Measurements from ENCODE around the gene COX18. TPM values are rescaled to one million over a fixed set of nuclear protein-coding genes. Genes with fewer than 3 reads are reported as not detected.

Gene COX18
- total RNA-seq: 10 to 100 TPM; 11.1 to 18.4 (median 14.0) TPM
- 1 to 10 TPM; 6.9 to 9.7 TPM for polyA plus RNA-seq
- 24.4 reads per million, percentile 55 among the genes with 10 or more reads in this experiment for total RNA-seq

DNA sequence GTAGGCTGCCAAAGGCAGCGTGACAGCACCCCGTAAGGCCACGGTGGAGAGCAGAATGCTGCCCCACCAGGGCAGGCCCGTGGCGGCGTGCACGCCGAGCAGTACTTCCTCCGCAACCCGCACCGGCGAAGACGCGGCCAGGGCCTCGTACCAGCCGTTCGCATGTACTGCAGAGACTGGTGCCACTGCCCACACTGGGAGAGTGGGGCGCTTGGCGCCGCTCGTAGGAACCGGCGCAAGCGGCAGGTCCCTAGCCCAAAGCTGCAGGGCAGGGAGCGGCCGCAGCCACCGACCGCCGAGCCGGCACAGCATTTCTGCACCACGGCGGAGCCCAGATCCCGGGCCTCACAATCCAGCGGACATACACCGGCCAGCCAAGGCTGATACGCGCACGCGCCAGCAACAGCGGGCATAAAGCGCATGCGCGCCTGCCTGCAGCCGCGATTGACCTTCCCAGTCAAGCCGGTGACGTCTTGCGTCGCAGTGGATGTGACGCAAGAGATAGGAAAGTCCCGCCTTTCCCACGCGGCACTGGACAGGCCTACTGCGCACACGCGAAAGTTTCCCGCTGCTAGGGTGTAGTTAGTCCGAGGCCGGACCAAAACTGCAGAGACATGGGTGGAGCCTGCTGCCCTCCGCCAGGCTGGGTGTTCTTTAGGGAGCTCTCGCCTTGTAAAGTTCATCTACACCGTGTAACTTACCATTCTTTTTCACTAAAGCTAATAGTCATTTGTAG is at the start of gene COX18:
TSS of gene COX18 (minus strand) at position 379 of the 736 bp plus-strand sequence. CDS start at position 312, 67 bp downstream.
- peaks cover 1 to 8% (median 5%) of the 10 kb centered on the region in 5 donors for H3K36me3 Mint-ChIP-seq
- Histone ChIP-seq H3K27me3 (ENCODE audit: control insufficient read depth in 2 of 2, insufficient read depth in 2 of 2, low read length in 2 of 2) (no peaks in the 10 kb centered on the region), H3K36me3 (ENCODE audit: control insufficient read depth in 2 of 3, insufficient read depth in 3 of 3, low read length in 3 of 3) (peaks cover 0 to 5% (median 2%) of the 10 kb centered on the region in 3 experiments), H3K9me3 (ENCODE audit: control insufficient read depth in 2 of 3, low read length in 3 of 3) (no peaks in the 10 kb centered on the region), H3K4me3 (ENCODE audit: low read length) (peak within 1 kb of the TSS; percentile 79), H3K4me1 (ENCODE audit: control insufficient read depth in 2 of 2, insufficient read depth in 2 of 2, low read length in 2 of 2) (peaks cover 25 to 29% of the 10 kb centered on the region in 2 donors), H3K27ac (ENCODE audit: low read depth, low read length) (peak within 1 kb of the TSS; percentile 98)
- H3K27ac Mint-ChIP-seq: peak within 1 kb of the TSS; percentile 93 to 99 (median 98)
- H3K9me3 Mint-ChIP-seq: peaks cover 0 to 5% (median 0%) of the 10 kb centered on the region in 11 donors
- H3K4me3 Mint-ChIP-seq: peak within 1 kb of the TSS; percentile 86 to 97 (median 90)
- ChIA-PET POLR2A (interaction anchor here (0.7 to 7.4 kb wide), 5 partner anchors 19 to 189 kb away, joined by 3 to 84 read pairs (median 6); partner anchors contain the start of gene ANKRD17), CTCF (interaction anchor here (0.6 kb wide), 2 partner anchors 8 to 40 kb away, joined by 3 to 4 read pairs; no protein-coding TSS in a partner anchor)
- intact Hi-C loops (cut with micrococcal nuclease): loop anchor here (1.0 to 5.0 kb wide), 6 partner anchors 17 to 1089 kb away; partner anchors contain the start of gene MTHFD2L (in 2 of the 2)
- peak; percentile 87 for ATAC-seq
- H3K27me3 Mint-ChIP-seq: no peaks in the 10 kb centered on the region
- peaks cover 24 to 46% (median 39%) of the 10 kb centered on the region in 7 donors for H3K4me1 Mint-ChIP-seq
- DNase-seq: peak; percentile 90 to 93 (median 91)

DNA sequence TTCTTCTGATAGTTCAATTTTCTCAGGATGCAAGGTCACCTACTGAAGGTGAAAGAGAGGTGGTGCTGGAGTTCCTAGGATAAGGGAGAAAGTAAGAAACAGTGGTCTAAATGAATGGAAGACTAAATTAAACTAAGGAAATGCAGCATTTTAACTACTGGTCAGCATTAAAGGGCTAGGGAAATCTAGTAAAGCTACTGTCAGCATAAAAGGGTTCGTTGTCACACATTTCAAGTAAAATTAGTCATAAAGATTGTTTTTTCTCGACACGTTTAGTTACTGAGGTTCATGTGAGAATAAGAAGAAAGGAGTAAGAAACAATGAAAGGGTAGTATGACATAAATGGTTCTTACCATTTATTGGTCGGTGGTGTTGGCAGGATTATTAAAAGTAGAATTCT is 40.0 kb upstream of the COX18 start:
- H3K9me3 ChIP-seq (ENCODE audit: control insufficient read depth in 2 of 3, low read length in 3 of 3): no peaks in the 10 kb centered on the region
- ATAC-seq: no peak
- no peak for DNase-seq
- H3K27ac ChIP-seq (ENCODE audit: low read depth, low read length): no peak overlapping the region
- peaks cover 0 to 41% (median 5%) of the 10 kb centered on the region in 3 experiments for H3K36me3 ChIP-seq (ENCODE audit: control insufficient read depth in 2 of 3, insufficient read depth in 3 of 3, low read length in 3 of 3)
- H3K27me3 ChIP-seq (ENCODE audit: control insufficient read depth in 2 of 2, insufficient read depth in 2 of 2, low read length in 2 of 2): no peaks in the 10 kb centered on the region
- H3K4me1 Mint-ChIP-seq: peaks cover 0 to 9% (median 0%) of the 10 kb centered on the region in 7 donors
- no peaks in the 10 kb centered on the region for H3K4me1 ChIP-seq (ENCODE audit: control insufficient read depth in 2 of 2, insufficient read depth in 2 of 2, low read length in 2 of 2)
- H3K9me3 Mint-ChIP-seq: no peaks in the 10 kb centered on the region
- H3K4me3 Mint-ChIP-seq: no peak overlapping the region
- POLR2A ChIA-PET: no interaction called here
- H3K36me3 Mint-ChIP-seq: peaks cover 0 to 33% (median 11%) of the 10 kb centered on the region in 5 donors
- CTCF ChIA-PET: no interaction called here
- H3K4me3 ChIP-seq (ENCODE audit: low read length): no peak overlapping the region
- no peaks in the 10 kb centered on the region for H3K27me3 Mint-ChIP-seq
- intact Hi-C loops (cut with micrococcal nuclease): loop anchor here in 1 of 2 donors (5.0 kb wide), 1 partner anchor 33 kb away; no protein-coding TSS in a partner anchor
- H3K27ac Mint-ChIP-seq: no peak overlapping the region

GRCh38 chr4:73104695-73105094 is 35.2 kb upstream of the COX18 start:
- H3K36me3 Mint-ChIP-seq: peaks cover 4 to 27% (median 10%) of the 10 kb centered on the region in 5 donors
- Histone ChIP-seq H3K36me3 (ENCODE audit: control insufficient read depth in 2 of 3, insufficient read depth in 3 of 3, low read length in 3 of 3) (peaks cover 0 to 49% (median 3%) of the 10 kb centered on the region in 3 experiments), H3K27me3 (ENCODE audit: control insufficient read depth in 2 of 2, insufficient read depth in 2 of 2, low read length in 2 of 2) (no peaks in the 10 kb centered on the region), H3K4me3 (ENCODE audit: low read length) (no peak overlapping the region), H3K9me3 (ENCODE audit: control insufficient read depth in 2 of 3, low read length in 3 of 3) (no peaks in the 10 kb centered on the region), H3K27ac (ENCODE audit: low read depth, low read length) (no peak overlapping the region), H3K4me1 (ENCODE audit: control insufficient read depth in 2 of 2, insufficient read depth in 2 of 2, low read length in 2 of 2) (no peaks in the 10 kb centered on the region)
- CTCF ChIA-PET: no interaction called here
- H3K27ac Mint-ChIP-seq: no peak overlapping the region
- H3K9me3 Mint-ChIP-seq: no peaks in the 10 kb centered on the region
- ATAC-seq: no peak
- POLR2A ChIA-PET: interaction anchor here (1.0 kb wide), 1 partner anchor 106 kb away, joined by 7 read pairs; no protein-coding TSS in a partner anchor
- no peak overlapping the region for H3K4me3 Mint-ChIP-seq
- peaks cover 0 to 13% (median 1%) of the 10 kb centered on the region in 7 donors for H3K4me1 Mint-ChIP-seq
- DNase-seq: no peak
- intact Hi-C loops (cut with micrococcal nuclease): loop anchor here in 1 of 2 donors (5.0 kb wide), 1 partner anchor 38 kb away; no protein-coding TSS in a partner anchor
- no peaks in the 10 kb centered on the region for H3K27me3 Mint-ChIP-seq

DNA sequence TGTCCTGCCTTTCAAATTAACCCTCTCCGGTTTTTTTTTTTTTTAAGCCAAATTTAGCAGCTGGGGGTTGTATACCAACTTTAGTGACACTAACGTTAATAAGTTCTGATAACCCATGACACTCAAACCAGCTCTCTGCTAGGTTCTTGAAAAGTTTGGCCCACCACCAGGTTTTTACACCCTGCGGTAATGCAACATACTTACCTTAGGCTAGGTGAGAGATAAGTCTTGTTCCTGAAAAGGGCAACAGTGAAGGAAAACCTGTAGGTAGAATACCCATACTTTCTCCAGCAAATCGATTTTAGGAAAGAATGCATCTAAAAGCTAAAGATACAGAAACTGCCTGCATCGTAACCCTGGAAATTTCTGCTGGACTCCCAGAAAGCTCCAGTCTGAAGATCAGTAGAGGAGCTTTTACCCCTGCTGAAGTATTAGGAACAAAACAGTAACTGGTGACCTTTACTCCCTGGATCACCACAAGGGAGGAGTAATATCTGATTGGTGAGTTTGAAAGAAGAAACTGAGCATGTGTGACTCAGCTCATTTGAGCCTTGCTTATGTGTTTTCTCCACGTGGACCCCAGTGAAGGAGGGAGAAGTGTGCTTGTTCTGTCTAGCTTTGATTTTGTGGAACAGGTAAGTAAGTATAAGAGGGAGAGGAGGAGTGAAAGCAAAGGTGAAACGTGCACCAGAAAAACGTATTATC is 34.4 kb upstream of the COX18 start:
- CTCF ChIA-PET: interaction anchor here (0.7 kb wide), 1 partner anchor 153 kb away, joined by 4 read pairs; no protein-coding TSS in a partner anchor
- H3K27me3 ChIP-seq (ENCODE audit: control insufficient read depth in 2 of 2, insufficient read depth in 2 of 2, low read length in 2 of 2): no peaks in the 10 kb centered on the region
- ATAC-seq: no peak
- peaks cover 4 to 27% (median 16%) of the 10 kb centered on the region in 5 donors for H3K36me3 Mint-ChIP-seq
- no peak overlapping the region for H3K27ac ChIP-seq (ENCODE audit: low read depth, low read length)
- H3K4me1 ChIP-seq (ENCODE audit: control insufficient read depth in 2 of 2, insufficient read depth in 2 of 2, low read length in 2 of 2): no peaks in the 10 kb centered on the region
- peaks cover 0 to 49% (median 3%) of the 10 kb centered on the region in 3 experiments for H3K36me3 ChIP-seq (ENCODE audit: control insufficient read depth in 2 of 3, insufficient read depth in 3 of 3, low read length in 3 of 3)
- no peak for DNase-seq
- H3K4me1 Mint-ChIP-seq: peaks cover 0 to 13% (median 1%) of the 10 kb centered on the region in 7 donors
- POLR2A ChIA-PET: interaction anchor here (1.0 kb wide), 1 partner anchor 107 kb away, joined by 7 read pairs; no protein-coding TSS in a partner anchor
- H3K9me3 Mint-ChIP-seq: no peaks in the 10 kb centered on the region
- peak overlapping the region in 7 of 9 donors; percentile 0 to 89 (median 36) for H3K27ac Mint-ChIP-seq
- no peak overlapping the region for H3K4me3 ChIP-seq (ENCODE audit: low read length)
- intact Hi-C loops (cut with micrococcal nuclease): no loop called here
- no peaks in the 10 kb centered on the region for H3K27me3 Mint-ChIP-seq
- H3K4me3 Mint-ChIP-seq: no peak overlapping the region
- no peaks in the 10 kb centered on the region for H3K9me3 ChIP-seq (ENCODE audit: control insufficient read depth in 2 of 3, low read length in 3 of 3)

DNA sequence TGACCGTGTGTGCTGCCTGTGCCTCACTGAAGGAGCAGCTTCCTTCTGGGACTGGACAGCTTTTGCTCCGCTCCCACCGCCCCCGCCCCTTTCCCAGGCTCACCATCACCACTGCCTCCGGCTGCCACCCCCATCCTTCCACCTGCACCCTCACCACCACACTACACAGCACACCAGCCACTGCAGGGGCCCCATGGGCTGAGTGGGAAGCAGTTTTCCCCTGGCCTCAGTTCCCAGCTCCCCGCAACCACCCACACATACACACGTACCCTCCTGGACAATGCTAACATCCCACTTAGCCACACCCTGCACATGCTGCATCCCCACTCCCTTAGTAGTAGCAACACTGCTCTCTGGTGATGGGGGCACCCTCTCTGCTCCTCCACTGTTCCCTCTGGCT is 29.6 kb upstream of the COX18 start:
- Histone ChIP-seq H3K9me3 (ENCODE audit: control insufficient read depth in 2 of 3, low read length in 3 of 3) (no peaks in the 10 kb centered on the region), H3K4me1 (ENCODE audit: control insufficient read depth in 2 of 2, insufficient read depth in 2 of 2, low read length in 2 of 2) (no peaks in the 10 kb centered on the region), H3K4me3 (ENCODE audit: low read length) (no peak overlapping the region), H3K27ac (ENCODE audit: low read depth, low read length) (no peak overlapping the region), H3K27me3 (ENCODE audit: control insufficient read depth in 2 of 2, insufficient read depth in 2 of 2, low read length in 2 of 2) (no peaks in the 10 kb centered on the region), H3K36me3 (ENCODE audit: control insufficient read depth in 2 of 3, insufficient read depth in 3 of 3, low read length in 3 of 3) (peaks cover 4 to 61% (median 9%) of the 10 kb centered on the region in 3 experiments)
- ChIA-PET POLR2A (no interaction called here), CTCF (no interaction called here)
- Mint-ChIP-seq H3K27ac (peak overlapping the region in 7 of 9 donors; percentile 4 to 83 (median 54)), H3K4me3 (no peak overlapping the region), H3K4me1 (peaks cover 0 to 3% (median 1%) of the 10 kb centered on the region in 7 donors), H3K27me3 (no peaks in the 10 kb centered on the region), H3K36me3 (peaks cover 2 to 25% (median 18%) of the 10 kb centered on the region in 5 donors), H3K9me3 (no peaks in the 10 kb centered on the region)
- no peak for DNase-seq
- no peak for ATAC-seq
- intact Hi-C loops (cut with micrococcal nuclease): no loop called here

- H3K36me3 ChIP-seq (ENCODE audit: control insufficient read depth in 2 of 3, insufficient read depth in 3 of 3, low read length in 3 of 3): peaks cover 4 to 57% (median 9%) of the 10 kb centered on the region in 3 experiments
- peak overlapping the region in 5 of 9 donors; percentile 3 to 58 (median 22) for H3K27ac Mint-ChIP-seq
Observed at GRCh38 chr4:73098713-73099112, 29.2 kb upstream of the COX18 start.

More at GRCh38 chr4:73098713-73099112, 29.2 kb upstream of the COX18 start:
- intact Hi-C loops (cut with micrococcal nuclease): no loop called here
- H3K27me3 ChIP-seq (ENCODE audit: control insufficient read depth in 2 of 2, insufficient read depth in 2 of 2, low read length in 2 of 2): no peaks in the 10 kb centered on the region
- DNase-seq: no peak
- no peak overlapping the region for H3K4me3 ChIP-seq (ENCODE audit: low read length)
- POLR2A ChIA-PET: interaction anchor here (0.7 kb wide), 1 partner anchor 9 kb away, joined by 4 read pairs; no protein-coding TSS in a partner anchor
- Mint-ChIP-seq H3K27me3 (no peaks in the 10 kb centered on the region), H3K9me3 (no peaks in the 10 kb centered on the region), H3K36me3 (peaks cover 0 to 24% (median 18%) of the 10 kb centered on the region in 5 donors), H3K4me3 (no peak overlapping the region), H3K4me1 (peaks cover 0 to 1% (median 0%) of the 10 kb centered on the region in 7 donors)
- no peaks in the 10 kb centered on the region for H3K4me1 ChIP-seq (ENCODE audit: control insufficient read depth in 2 of 2, insufficient read depth in 2 of 2, low read length in 2 of 2)
- CTCF ChIA-PET: no interaction called here
- no peak overlapping the region for H3K27ac ChIP-seq (ENCODE audit: low read depth, low read length)
- no peaks in the 10 kb centered on the region for H3K9me3 ChIP-seq (ENCODE audit: control insufficient read depth in 2 of 3, low read length in 3 of 3)
- no peak for ATAC-seq
